ENCODE data around the gene TMEM18. TPM values are rescaled to one million over a fixed set of nuclear protein-coding genes. Genes with fewer than 3 reads are reported as not detected.

Gene TMEM18
- total and polyA plus RNA-seq, 2 of the 13 experiments (the other 11 are each of a cell fraction or from before 2014, with no cell fraction given): 45.9 to 49.4 TPM

GRCh38 chr2:676647-677055, 555 bp downstream of the TMEM18 start (continued):
- TF ChIP-seq FOXP4 (CRISPR knock-in tag; IDR thresholded peaks at IDR 0.05) (peak; percentile 55), AKNA (CRISPR knock-in tag; IDR thresholded peaks at IDR 0.05; ENCODE audit: borderline replicate concordance) (no peak), PLSCR1 (CRISPR knock-in tag; IDR thresholded peaks at IDR 0.05; ENCODE audit: borderline replicate concordance) (no peak), ZNF615 (CRISPR knock-in tag; IDR thresholded peaks at IDR 0.05; ENCODE audit: borderline replicate concordance) (no peak), ZNF841 (CRISPR knock-in tag; IDR thresholded peaks at IDR 0.05; ENCODE audit: borderline replicate concordance) (no peak), KMT2B (CRISPR knock-in tag; IDR thresholded peaks at IDR 0.05) (no peak), FOXA1 (IDR thresholded peaks at IDR 0.05) (no peak), FOXA1 (CRISPR knock-in tag; IDR thresholded peaks at IDR 0.05) (0 out of 2 replicates have a peak, but pooled peaks have one; percentile 8), LCORL (IDR thresholded peaks at IDR 0.05) (no peak), LCORL (CRISPR knock-in tag; IDR thresholded peaks at IDR 0.05) (no peak), ATF7 (IDR thresholded peaks at IDR 0.05) (no peak), ATF7 (CRISPR knock-in tag; IDR thresholded peaks at IDR 0.05) (no peak), THAP11 (CRISPR knock-in tag; IDR thresholded peaks at IDR 0.05) (no peak), GPN1 (CRISPR knock-in tag; IDR thresholded peaks at IDR 0.05; ENCODE audit: borderline replicate concordance) (no peak; the same call in 1 of the 2 replicates), ZNF703 (CRISPR knock-in tag; IDR thresholded peaks at IDR 0.05; ENCODE audit: borderline replicate concordance) (no peak), ZNF891 (CRISPR knock-in tag; IDR thresholded peaks at IDR 0.05) (no peak), ZNF639 (CRISPR knock-in tag; conservative IDR thresholded peaks at IDR 0.05) (no peak), SP1 (IDR thresholded peaks at IDR 0.05) (0 out of 2 replicates have a peak, but pooled peaks have one; percentile 16), SP1 (CRISPR knock-in tag; IDR thresholded peaks at IDR 0.05) (peak; percentile 91), ZNF484 (CRISPR knock-in tag; IDR thresholded peaks at IDR 0.05; ENCODE audit: borderline replicate concordance, low read depth) (no peak), MYC (CRISPR knock-in tag; IDR thresholded peaks at IDR 0.05; ENCODE audit: borderline replicate concordance) (peak; percentile 8), THAP8 (CRISPR knock-in tag; IDR thresholded peaks at IDR 0.05; ENCODE audit: borderline replicate concordance) (0 out of 2 replicates have a peak, but pooled peaks have one; percentile 31), NONO (IDR thresholded peaks at IDR 0.05) (no peak), NONO (CRISPR knock-in tag; conservative IDR thresholded peaks at IDR 0.05) (no peak)

All from HepG2 (cell line).